K562 (cell line): ENCODE data around the gene DXO. TPM values are rescaled to one million over a fixed set of nuclear protein-coding genes. Genes with fewer than 3 reads are reported as not detected.

ENCODE experiments used
- ARID2 ChIP-seq: fragments of 450-650 bp; IDR thresholded peaks from 2 replicates; pipeline ENCODE4 v1.6.1; 2017; ENCODE audit warnings: antibody characterized with exemption, mild to moderate bottlenecking
- ASH1L ChIP-seq: fragments of 450-650 bp; IDR thresholded peaks from 2 replicates; pipeline ENCODE4 v1.6.1; 2018; ENCODE audit warnings: borderline replicate concordance, mild to moderate bottlenecking, low read depth; ENCODE audit not compliant: partially characterized antibody
- BCLAF1 ChIP-seq, 2 experiments: fragments of 450-650 bp in 1 of 2; IDR thresholded peaks; 2 replicates each; pipeline ENCODE4 v1.6.1; 2011 to 2017; ENCODE audit warnings: low read depth in 2 of 2, antibody characterized with exemption in 1 of 2, borderline replicate concordance in 1 of 2, low read length in 1 of 2, mild to moderate bottlenecking in 1 of 2, mixed read lengths in 1 of 2; ENCODE audit not compliant: control insufficient read depth in 1 of 2
- COPS2 ChIP-seq: fragments of 450-650 bp; conservative IDR thresholded peaks from 2 replicates; pipeline ENCODE4 v1.6.1; 2016; ENCODE audit warnings: mild to moderate bottlenecking, moderate library complexity
- CREM ChIP-seq: IDR thresholded peaks from 2 replicates; pipeline ENCODE4 v1.6.1; 2014; ENCODE audit warnings: antibody characterized with exemption, low read depth
- EP400 ChIP-seq: fragments of 450-650 bp; IDR thresholded peaks from 2 replicates; pipeline ENCODE4 v1.6.1; 2017; ENCODE audit warnings: antibody characterized with exemption, mild to moderate bottlenecking, moderate library complexity
- EWSR1 ChIP-seq: fragments of 450-650 bp; IDR thresholded peaks from 2 replicates; pipeline ENCODE4 v1.6.1; 2018; ENCODE audit warnings: borderline replicate concordance, mild to moderate bottlenecking, low read depth, moderate library complexity; ENCODE audit not compliant: partially characterized antibody
- FOS ChIP-seq: IDR thresholded peaks from 3 replicates; pipeline ENCODE4 v1.6.1; 2011; ENCODE audit not compliant: insufficient read length; ENCODE audit errors: extremely low read depth
- FOXA3 ChIP-seq, 2 experiments: fragments of 450-650 bp in 1 of 2; sonication (generic) in 1 of 2; formaldehyde crosslinking; IDR thresholded peaks in 1 of 2; conservative IDR thresholded peaks in 1 of 2; 2 replicates each; pipeline versions ENCODE4 v1.4.0 to v1.8.0; 2020 to 2022; ENCODE audit warnings: mild to moderate bottlenecking in 2 of 2, missing genetic modification reagents in 1 of 2
- GATAD2B ChIP-seq: fragments of 450-650 bp; IDR thresholded peaks from 2 replicates; pipeline ENCODE4 v1.6.1; 2017; ENCODE audit warnings: mild to moderate bottlenecking, borderline replicate concordance
- HDAC1 ChIP-seq, 2 experiments: fragments of 450-650 bp; IDR thresholded peaks; 2 replicates each; pipeline ENCODE4 v1.6.1; 2016 to 2017; ENCODE audit warnings: inconsistent platforms in 1 of 2, mild to moderate bottlenecking in 1 of 2, moderate library complexity in 1 of 2
- MAFF ChIP-seq: IDR thresholded peaks from 2 replicates; pipeline ENCODE4 v1.6.1; 2012; ENCODE audit warnings: low read length, improper control_type of control experiment
- MTA3 ChIP-seq: fragments of 450-650 bp; formaldehyde crosslinking; IDR thresholded peaks from 2 replicates; pipeline ENCODE4 v1.6.1; 2017; ENCODE audit warnings: mild to moderate bottlenecking, borderline replicate concordance
- NCOA2 ChIP-seq, 2 experiments: fragments of 450-650 bp; IDR thresholded peaks; 2 replicates each; pipeline ENCODE4 v1.6.1; 2018; ENCODE audit warnings: mild to moderate bottlenecking in 2 of 2, moderate library complexity in 1 of 2; ENCODE audit not compliant: partially characterized antibody in 2 of 2
- NFE2 ChIP-seq: IDR thresholded peaks from 2 replicates; pipeline ENCODE4 v1.6.1; 2014; ENCODE audit warnings: antibody characterized with exemption, low read depth
- NR2F6 ChIP-seq: fragments of 450-650 bp; formaldehyde crosslinking; IDR thresholded peaks from 2 replicates; pipeline ENCODE4 v1.4.0; 2020; ENCODE audit warnings: mild to moderate bottlenecking
- PML ChIP-seq: IDR thresholded peaks from 2 replicates; pipeline ENCODE4 v1.6.1; 2012; ENCODE audit warnings: low read length, inconsistent platforms
- RAD21 ChIP-seq, 2 experiments: fragments of 250-450 bp in 1 of 2; fragments of 450-650 bp in 1 of 2; sonication (Bioruptor Pico) in 1 of 2; formaldehyde crosslinking in 1 of 2; IDR thresholded peaks in 1 of 2; conservative IDR thresholded peaks in 1 of 2; 2 replicates each; pipeline versions ENCODE4 v1.4.0 to v1.8.0; 2020 to 2022; ENCODE audit warnings: mild to moderate bottlenecking in 2 of 2, moderate library complexity in 1 of 2
- STAT5B ChIP-seq: fragments of 250-450 bp; sonication (Bioruptor Pico); IDR thresholded peaks from 2 replicates; pipeline ENCODE4 v1.8.0; 2021; ENCODE audit warnings: mild to moderate bottlenecking, inconsistent platforms
- TCF3 ChIP-seq: sonication (generic); formaldehyde crosslinking; IDR thresholded peaks from 2 replicates; pipeline ENCODE4 v1.4.0; 2020; ENCODE audit warnings: mild to moderate bottlenecking, missing genetic modification reagents
- ZBTB1 ChIP-seq: sonication (generic); formaldehyde crosslinking; IDR thresholded peaks from 2 replicates; pipeline ENCODE4 v1.8.1; 2023; ENCODE audit warnings: missing genetic modification reagents, low read depth, mild to moderate bottlenecking, borderline replicate concordance
- ZFP1 ChIP-seq: fragments of 450-650 bp; formaldehyde crosslinking; IDR thresholded peaks from 2 replicates; pipeline ENCODE4 v1.4.0; 2020; ENCODE audit warnings: mild to moderate bottlenecking, mixed read lengths
- ZNF212 ChIP-seq: fragments of 450-650 bp; formaldehyde crosslinking; IDR thresholded peaks from 2 replicates; pipeline ENCODE4 v1.4.0; 2020; ENCODE audit warnings: mild to moderate bottlenecking
- ZNF764 ChIP-seq: fragments of 250-450 bp; sonication (Bioruptor Pico); IDR thresholded peaks from 2 replicates; pipeline ENCODE4 v1.4.0; 2020; ENCODE audit warnings: low read depth, mild to moderate bottlenecking, moderate library complexity
- polyA plus RNA-seq, 8 experiments: library from polyadenylated mRNA; depleted of rRNA in 4 of 8; stranded (reverse) in 5 of 8; unstranded in 3 of 8; fragments of >200 nt; fragmentation: Nextera tagmentation in 2 of 8; fragmentation: Illumina TruSeq in 1 of 8; extraction: Ambion mirVana in 2 of 8; extraction: Trizol in 1 of 8; gene quantifications; 2 replicates each; pipeline versions ENCODE4 v1.2.1 to v1.2.3, GENCODE V29; 2011 to 2014; ENCODE audit warnings: inconsistent platforms in 1 of 8, missing spikeins in 1 of 8
- total RNA-seq, 7 experiments: library from RNA; depleted of rRNA in 6 of 7; stranded (reverse); fragments of >200 nt in 6 of 7; fragmentation: Illumina TruSeq in 2 of 7; extraction: Trizol in 2 of 7; gene quantifications; 2 replicates each; pipeline versions ENCODE4 v1.2.1 to v1.2.3, GENCODE V29; 2011 to 2021; ENCODE audit warnings: low replicate concordance in 1 of 7
- TF ChIP-seq, protein P1 (sequence below): IDR thresholded peaks from 2 replicates; pipeline ENCODE4 v1.6.1; 2011; ENCODE audit not compliant: insufficient read length; ENCODE audit errors: extremely low read depth
- TF ChIP-seq, protein P2 (sequence below), 2 experiments: fragments of 450-650 bp in 1 of 2; sonication (generic) in 1 of 2; formaldehyde crosslinking in 1 of 2; IDR thresholded peaks in 1 of 2; conservative IDR thresholded peaks in 1 of 2; 2 replicates each; pipeline versions ENCODE4 v1.6.1 to v1.8.1; 2016 to 2023; ENCODE audit warnings: mild to moderate bottlenecking in 2 of 2, moderate library complexity in 2 of 2, inconsistent platforms in 1 of 2, missing genetic modification reagents in 1 of 2

DXO gene
- total and polyA plus RNA-seq, 9 of the 15 experiments (the other 6 are each of a cell fraction or from before 2014, with no cell fraction given): 6.4 to 35.1 (median 19.4) TPM

GRCh38 chr6:31958412-31958740 is 13.6 kb downstream of the DXO start (continued):
- no peak for TF ChIP-seq ASH1L
- TF ChIP-seq NR2F6 (CRISPR knock-in tag): peak; percentile 79; the same call in 1 of the 2 replicates
- no peak for TF ChIP-seq NFE2
- no peak for TF ChIP-seq TCF3 (CRISPR knock-in tag)
- TF ChIP-seq EP400: no peak
- no peak for TF ChIP-seq ZFP1 (CRISPR knock-in tag)
- no peak for TF ChIP-seq CREM
- no peak for TF ChIP-seq MTA3
- no peak for TF ChIP-seq FOS
- no peak for TF ChIP-seq PML
- no peak for TF ChIP-seq HDAC1 (IDR thresholded peaks at IDR 0.05)
- TF ChIP-seq GATAD2B: no peak
- no peak for TF ChIP-seq STAT5B
- TF ChIP-seq, protein P1, sequence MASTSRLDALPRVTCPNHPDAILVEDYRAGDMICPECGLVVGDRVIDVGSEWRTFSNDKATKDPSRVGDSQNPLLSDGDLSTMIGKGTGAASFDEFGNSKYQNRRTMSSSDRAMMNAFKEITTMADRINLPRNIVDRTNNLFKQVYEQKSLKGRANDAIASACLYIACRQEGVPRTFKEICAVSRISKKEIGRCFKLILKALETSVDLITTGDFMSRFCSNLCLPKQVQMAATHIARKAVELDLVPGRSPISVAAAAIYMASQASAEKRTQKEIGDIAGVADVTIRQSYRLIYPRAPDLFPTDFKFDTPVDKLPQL: no peak
- TF ChIP-seq, protein P2, sequence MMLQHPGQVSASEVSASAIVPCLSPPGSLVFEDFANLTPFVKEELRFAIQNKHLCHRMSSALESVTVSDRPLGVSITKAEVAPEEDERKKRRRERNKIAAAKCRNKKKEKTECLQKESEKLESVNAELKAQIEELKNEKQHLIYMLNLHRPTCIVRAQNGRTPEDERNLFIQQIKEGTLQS (IDR thresholded peaks at IDR 0.05): no peak
- TF ChIP-seq, protein P2 (CRISPR knock-in tag; conservative IDR thresholded peaks at IDR 0.05): 0 out of 2 replicates have a peak, but pooled peaks have one; percentile 65
- no peak for TF ChIP-seq ZNF764 (CRISPR knock-in tag)
- no peak for TF ChIP-seq ARID2
- no peak for TF ChIP-seq MAFF
- no peak for TF ChIP-seq EWSR1
- TF ChIP-seq ZNF212 (CRISPR knock-in tag): no peak
- TF ChIP-seq BCLAF1 (IDR thresholded peaks at IDR 0.05; ENCODE audit: borderline replicate concordance in 1 of 2, control insufficient read depth in 1 of 2, low read depth in 2 of 2, low read length in 1 of 2): no peak
- 0 out of 4 replicates have a peak, but pooled peaks of 1 of the 2 experiments have one; percentile 19 for TF ChIP-seq RAD21 (CRISPR knock-in tag; conservative IDR thresholded peaks at IDR 0.05 in 1 of 2, IDR thresholded peaks at IDR 0.05 in 1 of 2)
- TF ChIP-seq COPS2: no peak
- TF ChIP-seq NCOA2 (IDR thresholded peaks at IDR 0.05; ENCODE audit: partially characterized antibody in 2 of 2): no peak
- TF ChIP-seq FOXA3 (CRISPR knock-in tag; conservative IDR thresholded peaks at IDR 0.05 in 1 of 2, IDR thresholded peaks at IDR 0.05 in 1 of 2): no peak
- no peak for TF ChIP-seq ZBTB1 (CRISPR knock-in tag)
